ENCODE data around the gene TRAM2.

DNA sequence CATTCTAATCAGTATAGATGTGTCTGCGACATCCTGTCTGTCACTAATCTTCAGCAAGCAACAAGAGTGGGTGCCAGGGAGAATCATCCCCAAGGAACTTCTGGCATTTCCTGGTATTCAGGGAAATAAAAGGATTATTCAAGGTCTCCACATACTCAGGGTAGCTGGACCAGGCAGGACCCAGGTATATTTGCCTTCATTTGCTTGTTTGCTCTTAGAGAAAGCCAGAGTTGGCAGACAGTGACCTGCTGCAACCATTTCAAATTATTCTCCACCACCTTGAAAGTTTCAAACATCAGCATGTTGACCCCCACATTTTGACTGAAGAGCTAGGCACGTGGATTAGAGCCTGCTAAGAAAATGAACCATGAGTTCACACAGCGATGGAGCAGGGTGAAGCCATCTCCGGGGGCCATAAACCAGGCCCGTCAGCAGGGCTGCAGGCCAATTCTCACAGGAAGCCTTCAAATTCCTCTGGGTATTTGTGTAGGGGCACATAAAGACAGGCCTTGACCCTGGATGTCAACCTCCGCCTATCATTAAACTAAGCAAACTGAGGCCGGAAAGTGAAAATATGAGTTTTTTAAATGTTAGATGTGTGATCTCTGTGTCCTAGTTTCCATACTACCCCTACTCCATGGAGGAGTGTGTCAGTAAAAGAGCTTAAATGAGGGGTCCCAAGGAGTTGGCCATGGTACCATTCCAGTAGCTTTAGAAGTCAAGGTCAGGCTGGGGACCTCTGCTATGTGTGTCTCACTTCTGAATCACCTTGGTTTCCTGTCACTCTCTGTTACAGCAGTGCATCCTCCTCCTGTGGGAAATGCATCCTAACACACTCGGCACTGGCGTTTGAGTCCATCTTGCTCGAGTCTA, 32.9 kb downstream of the TRAM2 start:
- TF ChIP-seq, protein P1, sequence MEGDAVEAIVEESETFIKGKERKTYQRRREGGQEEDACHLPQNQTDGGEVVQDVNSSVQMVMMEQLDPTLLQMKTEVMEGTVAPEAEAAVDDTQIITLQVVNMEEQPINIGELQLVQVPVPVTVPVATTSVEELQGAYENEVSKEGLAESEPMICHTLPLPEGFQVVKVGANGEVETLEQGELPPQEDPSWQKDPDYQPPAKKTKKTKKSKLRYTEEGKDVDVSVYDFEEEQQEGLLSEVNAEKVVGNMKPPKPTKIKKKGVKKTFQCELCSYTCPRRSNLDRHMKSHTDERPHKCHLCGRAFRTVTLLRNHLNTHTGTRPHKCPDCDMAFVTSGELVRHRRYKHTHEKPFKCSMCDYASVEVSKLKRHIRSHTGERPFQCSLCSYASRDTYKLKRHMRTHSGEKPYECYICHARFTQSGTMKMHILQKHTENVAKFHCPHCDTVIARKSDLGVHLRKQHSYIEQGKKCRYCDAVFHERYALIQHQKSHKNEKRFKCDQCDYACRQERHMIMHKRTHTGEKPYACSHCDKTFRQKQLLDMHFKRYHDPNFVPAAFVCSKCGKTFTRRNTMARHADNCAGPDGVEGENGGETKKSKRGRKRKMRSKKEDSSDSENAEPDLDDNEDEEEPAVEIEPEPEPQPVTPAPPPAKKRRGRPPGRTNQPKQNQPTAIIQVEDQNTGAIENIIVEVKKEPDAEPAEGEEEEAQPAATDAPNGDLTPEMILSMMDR (IDR thresholded peaks at IDR 0.05; ENCODE audit: extremely low read depth in 1 of 2, insufficient read depth in 1 of 2, low read depth in 1 of 2, low read length in 2 of 2), result no peak
- TF ChIP-seq POLR2A (IDR thresholded peaks at IDR 0.05; ENCODE audit: low read depth, low read length), result peak; percentile 72

Data from endothelial cell of umbilical vein (primary cell).